Endodermal cell (in vitro differentiated cells): ENCODE measurements around the gene BOC. TPM values are rescaled to one million over a fixed set of nuclear protein-coding genes. Genes with fewer than 3 reads are reported as not detected.

Source experiments
- DNase-seq: peaks from one replicate; pipeline ENCODE4 v3.0.0-alpha.2; 2017
- H3K27ac ChIP-seq: 2 replicates; pipeline ENCODE4 v1.5.1; 2013; ENCODE audit warnings: mild to moderate bottlenecking, low read depth, low read length, moderate library complexity
- H3K27me3 ChIP-seq: 2 replicates; pipeline ENCODE4 v1.6.1; 2013; ENCODE audit warnings: mild to moderate bottlenecking, low read length, moderate library complexity; ENCODE audit not compliant: insufficient read depth, control insufficient read depth, poor library complexity, severe bottlenecking
- H3K36me3 ChIP-seq: 2 replicates; pipeline ENCODE4 v1.7.0; 2013; ENCODE audit warnings: mild to moderate bottlenecking, low read length, moderate library complexity; ENCODE audit not compliant: control insufficient read depth, insufficient read depth
- H3K4me1 ChIP-seq: one replicate; pipeline ENCODE4 v1.7.0; 2013; ENCODE audit warnings: low read length; ENCODE audit not compliant: control insufficient read depth, insufficient read depth
- H3K4me3 ChIP-seq: 2 replicates; pipeline ENCODE4 v1.5.1; 2013; ENCODE audit warnings: mild to moderate bottlenecking, low read length, moderate library complexity
- H3K9ac ChIP-seq: 2 replicates; pipeline ENCODE4 v1.6.1; 2013; ENCODE audit warnings: mild to moderate bottlenecking, low read length, moderate library complexity; ENCODE audit not compliant: poor library complexity, severe bottlenecking; ENCODE audit errors: extremely low read depth
- H3K9me3 ChIP-seq: 2 replicates; pipeline ENCODE4 v1.6.1; 2013; ENCODE audit warnings: mild to moderate bottlenecking, low read length, moderate library complexity; ENCODE audit not compliant: control insufficient read depth
- H3K27ac Mint-ChIP-seq: 2 replicates; pipeline ENCODE4 v1.8.0; 2020; ENCODE audit warnings: mixed read lengths
- H3K27me3 Mint-ChIP-seq: 2 replicates; pipeline ENCODE4 v1.8.0; 2021; ENCODE audit warnings: mild to moderate bottlenecking, mixed read lengths; ENCODE audit not compliant: insufficient read depth
- H3K36me3 Mint-ChIP-seq: 2 replicates; pipeline ENCODE4 v1.8.0; 2020; ENCODE audit warnings: low read depth, mixed read lengths
- H3K4me1 Mint-ChIP-seq: 2 replicates; pipeline ENCODE4 v1.8.0; 2020; ENCODE audit warnings: mixed read lengths
- H3K4me3 Mint-ChIP-seq: 2 replicates; pipeline ENCODE4 v1.8.0; 2020; ENCODE audit warnings: mild to moderate bottlenecking, moderate library complexity, mixed read lengths
- H3K9me3 Mint-ChIP-seq: 2 replicates; pipeline ENCODE4 v1.8.0; 2020; ENCODE audit warnings: mild to moderate bottlenecking, mixed read lengths
- WGBS, 2 experiments: methylation state at CpG; one replicate each; pipeline versions ENCODE4 v1.1.5 to v1.1.7; 2013; ENCODE audit warnings: missing lambda C conversion rate in 2 of 2, mixed read lengths in 1 of 2; ENCODE audit not compliant: insufficient coverage in 1 of 2, insufficient read length in 1 of 2; 5-methylcytosine and 5-hydroxymethylcytosine counted together
- total RNA-seq, 2 donors: library from RNA; stranded (reverse); fragmentation: NEBNext Ultra II Directional in 1 of 2; extraction: Animal tissue kit (Norgen Biotek cat#: 25700) in 1 of 2; gene quantifications; 2 replicates in 1 of 2; 3 replicates in 1 of 2; pipeline ENCODE4 v1.2.1, GENCODE V29; 2021
- TF ChIP-seq, protein P1 (sequence below): fragments of 200-600 bp; sonication (generic); conservative IDR thresholded peaks from 2 replicates; pipeline ENCODE4 v1.5.0; 2021; ENCODE audit warnings: antibody characterized with exemption, mild to moderate bottlenecking

BOC gene
- total RNA-seq, 2 donors from 2014 or later = 9.8 to 12.3 TPM

DNA sequence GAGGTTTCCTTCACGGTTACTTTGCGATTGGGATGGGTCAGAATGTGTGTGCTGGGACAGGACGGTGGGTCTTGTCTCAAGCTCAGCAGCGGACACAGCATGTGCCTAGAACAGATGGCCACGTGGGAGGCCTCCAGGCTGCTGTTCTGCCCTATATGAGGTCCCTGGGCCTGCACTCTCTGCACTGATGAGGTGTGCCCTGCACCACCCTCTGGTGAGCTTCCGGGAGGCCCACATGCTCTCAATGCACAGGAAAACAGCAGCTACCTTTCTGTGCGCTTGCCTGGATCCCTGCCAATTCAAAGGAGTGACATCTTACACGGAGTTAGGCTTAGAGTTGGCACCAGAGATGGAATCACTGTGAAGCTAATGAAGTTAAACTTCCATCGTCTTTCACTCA is 59.8 kb downstream of the BOC start:
- WGBS, 2 experiments = 90 to 94% methylated on average over 9 of the region's 9 CpGs
- H3K27ac ChIP-seq = peak overlapping the region; percentile 42
- no peak overlapping the region for H3K4me3 Mint-ChIP-seq
- H3K4me3 ChIP-seq = no peak overlapping the region
- no peak for DNase-seq
- no peak overlapping the region for H3K27ac Mint-ChIP-seq
- H3K4me1 ChIP-seq = no peaks in the 10 kb centered on the region
- no peak overlapping the region for H3K9ac ChIP-seq
- peaks cover 35% of the 10 kb centered on the region for H3K4me1 Mint-ChIP-seq
- no peaks in the 10 kb centered on the region for H3K36me3 Mint-ChIP-seq
- H3K27me3 ChIP-seq = peaks cover 5% of the 10 kb centered on the region
- TF ChIP-seq, protein P1, sequence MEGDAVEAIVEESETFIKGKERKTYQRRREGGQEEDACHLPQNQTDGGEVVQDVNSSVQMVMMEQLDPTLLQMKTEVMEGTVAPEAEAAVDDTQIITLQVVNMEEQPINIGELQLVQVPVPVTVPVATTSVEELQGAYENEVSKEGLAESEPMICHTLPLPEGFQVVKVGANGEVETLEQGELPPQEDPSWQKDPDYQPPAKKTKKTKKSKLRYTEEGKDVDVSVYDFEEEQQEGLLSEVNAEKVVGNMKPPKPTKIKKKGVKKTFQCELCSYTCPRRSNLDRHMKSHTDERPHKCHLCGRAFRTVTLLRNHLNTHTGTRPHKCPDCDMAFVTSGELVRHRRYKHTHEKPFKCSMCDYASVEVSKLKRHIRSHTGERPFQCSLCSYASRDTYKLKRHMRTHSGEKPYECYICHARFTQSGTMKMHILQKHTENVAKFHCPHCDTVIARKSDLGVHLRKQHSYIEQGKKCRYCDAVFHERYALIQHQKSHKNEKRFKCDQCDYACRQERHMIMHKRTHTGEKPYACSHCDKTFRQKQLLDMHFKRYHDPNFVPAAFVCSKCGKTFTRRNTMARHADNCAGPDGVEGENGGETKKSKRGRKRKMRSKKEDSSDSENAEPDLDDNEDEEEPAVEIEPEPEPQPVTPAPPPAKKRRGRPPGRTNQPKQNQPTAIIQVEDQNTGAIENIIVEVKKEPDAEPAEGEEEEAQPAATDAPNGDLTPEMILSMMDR = no peak
- H3K9me3 ChIP-seq = no peaks in the 10 kb centered on the region
- no peaks in the 10 kb centered on the region for H3K36me3 ChIP-seq
- H3K27me3 Mint-ChIP-seq = peaks cover 12% of the 10 kb centered on the region
- no peaks in the 10 kb centered on the region for H3K9me3 Mint-ChIP-seq

DNA sequence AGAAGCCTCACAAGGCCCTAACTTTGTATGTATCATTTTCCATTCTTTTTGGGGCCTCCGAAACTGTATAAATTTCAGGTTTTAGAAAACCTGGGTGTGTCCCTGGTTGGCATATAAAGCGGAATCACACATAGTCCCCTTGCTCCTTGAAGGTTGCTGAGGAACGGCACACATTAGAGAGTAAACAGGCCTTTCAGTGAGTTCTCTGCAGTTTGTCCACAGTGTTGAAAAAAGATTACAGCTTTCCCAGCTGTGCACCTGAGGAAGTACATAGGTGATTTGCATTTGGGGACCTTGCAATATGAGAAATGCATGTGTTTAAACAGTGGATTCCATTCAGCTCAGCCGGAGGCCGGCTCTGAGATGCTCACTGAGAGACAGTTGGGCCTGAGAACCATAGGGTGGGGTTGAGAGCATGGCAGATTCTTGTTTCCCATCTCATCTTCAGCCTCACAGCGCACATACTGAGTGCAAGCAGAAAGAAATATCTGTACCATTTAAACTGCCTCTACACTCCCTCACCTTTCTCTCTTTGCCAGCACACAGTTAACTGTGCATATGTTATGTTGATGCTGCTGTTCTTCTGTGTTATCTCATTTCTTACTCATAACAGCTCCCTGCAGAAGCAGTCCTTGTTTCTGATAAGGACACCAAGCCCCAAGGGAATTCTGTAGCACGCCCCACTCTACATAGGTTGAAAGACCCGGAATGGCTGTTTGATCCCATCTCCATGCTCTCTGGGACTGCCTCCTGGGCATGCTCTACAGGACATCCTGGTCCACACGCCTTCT is 60.4 kb downstream of the BOC start:
- Histone ChIP-seq H3K4me1 (no peaks in the 10 kb centered on the region), H3K27ac (peak overlapping the region; percentile 12), H3K4me3 (no peak overlapping the region), H3K9ac (no peak overlapping the region), H3K9me3 (no peaks in the 10 kb centered on the region), H3K27me3 (peaks cover 5% of the 10 kb centered on the region), H3K36me3 (no peaks in the 10 kb centered on the region)
- Mint-ChIP-seq H3K9me3 (no peaks in the 10 kb centered on the region), H3K27ac (no peak overlapping the region), H3K36me3 (no peaks in the 10 kb centered on the region), H3K4me1 (peaks cover 33% of the 10 kb centered on the region), H3K4me3 (no peak overlapping the region), H3K27me3 (peaks cover 12% of the 10 kb centered on the region)
- TF ChIP-seq, protein P1 = no peak
- 89 to 92% methylated on average over 7 to 9 of the region's 9 CpGs for WGBS, 2 experiments
- no peak for DNase-seq

DNA sequence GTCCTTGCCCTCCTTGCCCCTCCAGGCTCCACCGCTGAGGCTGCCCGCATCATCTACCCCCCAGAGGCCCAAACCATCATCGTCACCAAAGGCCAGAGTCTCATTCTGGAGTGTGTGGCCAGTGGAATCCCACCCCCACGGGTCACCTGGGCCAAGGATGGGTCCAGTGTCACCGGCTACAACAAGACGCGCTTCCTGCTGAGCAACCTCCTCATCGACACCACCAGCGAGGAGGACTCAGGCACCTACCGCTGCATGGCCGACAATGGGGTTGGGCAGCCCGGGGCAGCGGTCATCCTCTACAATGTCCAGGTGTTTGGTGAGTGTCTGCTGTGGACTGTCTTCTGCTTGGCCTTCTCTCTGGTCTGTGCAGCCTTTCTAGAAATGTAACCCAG is 61.0 kb downstream of the BOC start:
- H3K27me3 ChIP-seq = peaks cover 8% of the 10 kb centered on the region
- H3K9ac ChIP-seq = no peak overlapping the region
- H3K27ac Mint-ChIP-seq = no peak overlapping the region
- no peaks in the 10 kb centered on the region for H3K36me3 Mint-ChIP-seq
- H3K9me3 Mint-ChIP-seq = no peaks in the 10 kb centered on the region
- H3K27me3 Mint-ChIP-seq = peaks cover 12% of the 10 kb centered on the region
- H3K27ac ChIP-seq = peak overlapping the region; percentile 12
- TF ChIP-seq, protein P1 = no peak
- peaks cover 28% of the 10 kb centered on the region for H3K4me1 Mint-ChIP-seq
- H3K4me3 Mint-ChIP-seq = no peak overlapping the region
- WGBS, 2 experiments = 92 to 94% methylated on average over 7 to 13 of the region's 13 CpGs
- no peaks in the 10 kb centered on the region for H3K36me3 ChIP-seq
- no peaks in the 10 kb centered on the region for H3K4me1 ChIP-seq
- H3K9me3 ChIP-seq = no peaks in the 10 kb centered on the region
- no peak overlapping the region for H3K4me3 ChIP-seq
- DNase-seq = no peak
